ENCODE measurements around the gene THAP12.

THAP12 gene

GRCh38 chr11:76361776-76362175, 19.2 kb downstream of the THAP12 start:
- TF ChIP-seq, protein P1, sequence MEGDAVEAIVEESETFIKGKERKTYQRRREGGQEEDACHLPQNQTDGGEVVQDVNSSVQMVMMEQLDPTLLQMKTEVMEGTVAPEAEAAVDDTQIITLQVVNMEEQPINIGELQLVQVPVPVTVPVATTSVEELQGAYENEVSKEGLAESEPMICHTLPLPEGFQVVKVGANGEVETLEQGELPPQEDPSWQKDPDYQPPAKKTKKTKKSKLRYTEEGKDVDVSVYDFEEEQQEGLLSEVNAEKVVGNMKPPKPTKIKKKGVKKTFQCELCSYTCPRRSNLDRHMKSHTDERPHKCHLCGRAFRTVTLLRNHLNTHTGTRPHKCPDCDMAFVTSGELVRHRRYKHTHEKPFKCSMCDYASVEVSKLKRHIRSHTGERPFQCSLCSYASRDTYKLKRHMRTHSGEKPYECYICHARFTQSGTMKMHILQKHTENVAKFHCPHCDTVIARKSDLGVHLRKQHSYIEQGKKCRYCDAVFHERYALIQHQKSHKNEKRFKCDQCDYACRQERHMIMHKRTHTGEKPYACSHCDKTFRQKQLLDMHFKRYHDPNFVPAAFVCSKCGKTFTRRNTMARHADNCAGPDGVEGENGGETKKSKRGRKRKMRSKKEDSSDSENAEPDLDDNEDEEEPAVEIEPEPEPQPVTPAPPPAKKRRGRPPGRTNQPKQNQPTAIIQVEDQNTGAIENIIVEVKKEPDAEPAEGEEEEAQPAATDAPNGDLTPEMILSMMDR (IDR thresholded peaks at IDR 0.05): no peak
- TF ChIP-seq ZFX (IDR thresholded peaks at IDR 0.05; ENCODE audit: borderline replicate concordance): no peak
- no peak overlapping the region for H3K27ac ChIP-seq

DNA sequence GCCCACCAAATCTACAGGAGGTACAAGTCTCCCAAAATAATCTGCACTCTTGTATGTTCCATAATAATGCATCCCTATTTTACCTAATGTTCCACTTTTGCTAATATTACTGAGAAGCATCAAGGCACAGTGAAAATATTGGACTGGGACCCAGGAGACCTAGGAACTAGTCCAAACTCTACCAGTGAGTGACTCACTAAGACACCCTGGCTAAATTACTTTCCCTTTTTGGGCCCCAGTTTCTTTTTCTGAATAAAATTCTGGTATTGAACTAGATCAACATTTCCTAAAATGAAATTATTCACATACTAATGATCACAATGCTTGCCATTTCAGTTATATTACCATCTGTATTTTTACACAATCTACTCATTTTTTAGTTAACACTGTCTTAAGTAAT, 19.6 kb downstream of the THAP12 start:
- TF ChIP-seq, protein P1 (IDR thresholded peaks at IDR 0.05): no peak
- TF ChIP-seq ZFX (IDR thresholded peaks at IDR 0.05; ENCODE audit: borderline replicate concordance): no peak
- no peak overlapping the region for H3K27ac ChIP-seq

DNA sequence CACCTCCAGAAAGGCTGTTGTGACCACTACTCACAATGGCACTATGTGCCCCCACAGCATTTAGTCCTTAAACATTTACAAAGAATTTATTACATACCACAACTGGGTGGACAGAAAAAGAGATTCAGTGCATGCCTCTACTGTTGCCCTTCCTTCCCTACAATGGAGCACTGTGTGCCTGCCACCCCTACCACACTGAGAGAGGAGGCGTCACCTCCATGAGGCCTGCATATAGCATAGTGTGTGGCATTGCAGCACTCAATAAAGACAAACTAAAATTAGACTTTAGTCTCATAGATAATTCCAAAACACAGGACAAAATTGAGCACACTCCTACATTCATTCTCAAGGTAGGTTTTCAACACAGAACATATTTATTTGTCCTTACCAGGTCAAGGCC, 25.8 kb downstream of the THAP12 start:
- TF ChIP-seq, protein P1 (IDR thresholded peaks at IDR 0.05): no peak
- no peak for TF ChIP-seq ZFX (IDR thresholded peaks at IDR 0.05; ENCODE audit: borderline replicate concordance)
- H3K27ac ChIP-seq: no peak overlapping the region

GRCh38 chr11:76348348-76348747, 32.6 kb downstream of the THAP12 start:
- H3K27ac ChIP-seq: no peak overlapping the region
- TF ChIP-seq, protein P1 (IDR thresholded peaks at IDR 0.05): no peak
- TF ChIP-seq ZFX (IDR thresholded peaks at IDR 0.05; ENCODE audit: borderline replicate concordance): no peak

DNA sequence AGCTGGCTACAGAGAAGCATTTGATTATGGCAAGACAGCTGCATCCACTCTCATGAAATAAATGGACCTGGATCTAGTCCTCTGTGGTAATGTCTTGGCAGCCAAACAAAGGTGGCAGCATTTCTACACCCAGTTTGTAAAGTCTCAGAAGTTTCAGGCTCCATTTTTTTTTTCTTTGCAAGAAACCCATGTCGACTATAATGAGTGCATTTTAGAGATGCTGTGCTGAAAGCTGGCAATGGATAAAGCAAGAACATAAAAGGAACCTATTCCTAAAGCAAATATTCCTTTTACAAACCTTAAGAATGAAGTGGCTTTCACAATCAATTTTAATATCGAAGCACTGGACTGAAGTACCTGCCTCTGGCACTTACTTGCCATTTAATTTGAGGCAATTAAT, 33.5 kb downstream of the THAP12 start:
- H3K27ac ChIP-seq: no peak overlapping the region
- TF ChIP-seq ZFX (IDR thresholded peaks at IDR 0.05; ENCODE audit: borderline replicate concordance): no peak
- TF ChIP-seq, protein P1 (IDR thresholded peaks at IDR 0.05): no peak

- H3K27ac ChIP-seq: no peak overlapping the region
These were observed 41.7 kb downstream of the THAP12 start for GRCh38 chr11:76339221-76339620.

GRCh38 chr11:76337923-76338322, 43.0 kb downstream of the THAP12 start:
- TF ChIP-seq, protein P1 (IDR thresholded peaks at IDR 0.05): no peak
- TF ChIP-seq ZFX (IDR thresholded peaks at IDR 0.05; ENCODE audit: borderline replicate concordance): no peak
- H3K27ac ChIP-seq: no peak overlapping the region

More at GRCh38 chr11:76339221-76339620, 41.7 kb downstream of the THAP12 start:
- TF ChIP-seq, protein P1 (IDR thresholded peaks at IDR 0.05): no peak
- no peak for TF ChIP-seq ZFX (IDR thresholded peaks at IDR 0.05; ENCODE audit: borderline replicate concordance)

Data from 22Rv1 (cell line).